Stomach (tissue), 4 donors: Measurements from ENCODE around the gene AWAT2.

Experiments
- EP300 ChIP-seq: sonication (generic); formaldehyde crosslinking; IDR thresholded peaks from one replicate; pipeline ENCODE4 v1.6.1; 2017; ENCODE audit warnings: antibody characterized with exemption
- POLR2A ChIP-seq, 4 donors: fragments of 450-650 bp; IDR thresholded peaks; one replicate each; pipeline ENCODE4 v1.6.1; 2016; ENCODE audit warnings: antibody characterized with exemption in 4 of 4, control low read depth in 2 of 4, mild to moderate bottlenecking in 1 of 4, moderate library complexity in 1 of 4

GRCh38 chrX:70022616-70023015 lies 27.1 kb downstream of the AWAT2 start:
- TF ChIP-seq POLR2A (IDR thresholded peaks at IDR 0.05), result no peak
- no peak for TF ChIP-seq EP300
